ENCODE measurements around the gene KRT7. TPM values are rescaled to one million over a fixed set of nuclear protein-coding genes. Genes with fewer than 3 reads are reported as not detected.

KRT7 gene
- total RNA-seq, 1 experiment from 2014 or later, result 10.0 TPM

GRCh38 chr12:52183971-52184370 is 49.1 kb upstream of the KRT7 start:
- H3K18ac ChIP-seq (ENCODE audit: insufficient read length, low read depth, low read length), result no peak overlapping the region
- no peaks in the 10 kb centered on the region for H3K27me3 ChIP-seq (ENCODE audit: insufficient read depth, low read length)
- H2BK15ac ChIP-seq (ENCODE audit: low read depth, low read length), result no peak overlapping the region
- H2AFZ ChIP-seq (ENCODE audit: low read length), result no peak overlapping the region
- peaks cover 2% of the 10 kb centered on the region; the same call in 1 of the 2 replicates for H3K4me1 ChIP-seq (ENCODE audit: insufficient read depth, low read length)
- no peaks in the 10 kb centered on the region for H4K20me1 ChIP-seq (ENCODE audit: control insufficient read depth, insufficient read depth, insufficient read length)
- H4K5ac ChIP-seq (ENCODE audit: insufficient read length, low read depth, low read length), result no peak overlapping the region
- H2BK20ac ChIP-seq (ENCODE audit: low read depth, low read length, poor library complexity, severe bottlenecking), result no peak overlapping the region
- Mint-ChIP-seq H3K27me3 (ENCODE audit: low read depth) (peaks cover 16% of the 10 kb centered on the region), H3K27ac (no peak overlapping the region), H3K9me3 (no peaks in the 10 kb centered on the region; a peak in 1 of 5 replicates), H3K36me3 (ENCODE audit: insufficient read depth in 1 of 3, low read depth in 3 of 3) (no peaks in the 10 kb centered on the region), H3K4me1 (peaks cover 38 to 56% of the 10 kb centered on the region in 2 experiments), H3K4me3 (no peak overlapping the region)
- DNase-seq, result no peak
- no CpG with 5 or more reads among the region's 8 CpGs for WGBS (ENCODE audit: extremely low coverage, insufficient read length, low lambda C conversion rate)
- H3K4ac ChIP-seq (ENCODE audit: low read depth, low read length), result no peak overlapping the region
- TF ChIP-seq CTCF (conservative IDR thresholded peaks at IDR 0.05), result no peak
- no peak overlapping the region for H2BK5ac ChIP-seq (ENCODE audit: insufficient read length, low read length)
- no peaks in the 10 kb centered on the region for H3K79me2 ChIP-seq (ENCODE audit: insufficient read depth, low read length)
- no peak overlapping the region for H3T11ph ChIP-seq (ENCODE audit: low read length)
- H3K79me1 ChIP-seq (ENCODE audit: insufficient read depth, low read depth, low read length, poor library complexity, severe bottlenecking), result no peaks in the 10 kb centered on the region
- H2BK12ac ChIP-seq (ENCODE audit: insufficient read length, low read depth, low read length), result no peak overlapping the region
- no peak overlapping the region for H4K91ac ChIP-seq (ENCODE audit: insufficient read length, low read depth, low read length)
- H3K56ac ChIP-seq (ENCODE audit: insufficient read length, low read depth, low read length), result no peak overlapping the region
- no peak overlapping the region for H2AK5ac ChIP-seq (ENCODE audit: insufficient read length, low read length)
- H3K9me3 ChIP-seq (ENCODE audit: control insufficient read depth, low read depth, low read length), result no peaks in the 10 kb centered on the region
- H3K14ac ChIP-seq (ENCODE audit: insufficient read depth, low read length), result no peak overlapping the region; the same call in 1 of the 2 replicates
- H3K4me2 ChIP-seq (ENCODE audit: insufficient read depth, insufficient read length, low read length), result no peak overlapping the region
- H3K27ac ChIP-seq (ENCODE audit: insufficient read length, low read depth, low read length), result no peak overlapping the region
- no peak overlapping the region for H3K23ac ChIP-seq (ENCODE audit: insufficient read length, low read depth, low read length)
- H3K23me2 ChIP-seq (ENCODE audit: insufficient read length, low read depth, low read length, poor library complexity, severe bottlenecking), result no peaks in the 10 kb centered on the region
- no peak overlapping the region for H4K8ac ChIP-seq (replicated peaks; ENCODE audit: insufficient read length, low read depth, low read length)
- no peak overlapping the region for H2BK120ac ChIP-seq (ENCODE audit: low read depth, low read length, poor library complexity, severe bottlenecking)
- H3K9ac ChIP-seq (ENCODE audit: extremely low read depth, insufficient read length, low read length), result no peak overlapping the region
